ENCODE data around the gene PKDCC.

Gene PKDCC, protein sequence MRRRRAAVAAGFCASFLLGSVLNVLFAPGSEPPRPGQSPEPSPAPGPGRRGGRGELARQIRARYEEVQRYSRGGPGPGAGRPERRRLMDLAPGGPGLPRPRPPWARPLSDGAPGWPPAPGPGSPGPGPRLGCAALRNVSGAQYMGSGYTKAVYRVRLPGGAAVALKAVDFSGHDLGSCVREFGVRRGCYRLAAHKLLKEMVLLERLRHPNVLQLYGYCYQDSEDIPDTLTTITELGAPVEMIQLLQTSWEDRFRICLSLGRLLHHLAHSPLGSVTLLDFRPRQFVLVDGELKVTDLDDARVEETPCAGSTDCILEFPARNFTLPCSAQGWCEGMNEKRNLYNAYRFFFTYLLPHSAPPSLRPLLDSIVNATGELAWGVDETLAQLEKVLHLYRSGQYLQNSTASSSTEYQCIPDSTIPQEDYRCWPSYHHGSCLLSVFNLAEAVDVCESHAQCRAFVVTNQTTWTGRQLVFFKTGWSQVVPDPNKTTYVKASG

DNA sequence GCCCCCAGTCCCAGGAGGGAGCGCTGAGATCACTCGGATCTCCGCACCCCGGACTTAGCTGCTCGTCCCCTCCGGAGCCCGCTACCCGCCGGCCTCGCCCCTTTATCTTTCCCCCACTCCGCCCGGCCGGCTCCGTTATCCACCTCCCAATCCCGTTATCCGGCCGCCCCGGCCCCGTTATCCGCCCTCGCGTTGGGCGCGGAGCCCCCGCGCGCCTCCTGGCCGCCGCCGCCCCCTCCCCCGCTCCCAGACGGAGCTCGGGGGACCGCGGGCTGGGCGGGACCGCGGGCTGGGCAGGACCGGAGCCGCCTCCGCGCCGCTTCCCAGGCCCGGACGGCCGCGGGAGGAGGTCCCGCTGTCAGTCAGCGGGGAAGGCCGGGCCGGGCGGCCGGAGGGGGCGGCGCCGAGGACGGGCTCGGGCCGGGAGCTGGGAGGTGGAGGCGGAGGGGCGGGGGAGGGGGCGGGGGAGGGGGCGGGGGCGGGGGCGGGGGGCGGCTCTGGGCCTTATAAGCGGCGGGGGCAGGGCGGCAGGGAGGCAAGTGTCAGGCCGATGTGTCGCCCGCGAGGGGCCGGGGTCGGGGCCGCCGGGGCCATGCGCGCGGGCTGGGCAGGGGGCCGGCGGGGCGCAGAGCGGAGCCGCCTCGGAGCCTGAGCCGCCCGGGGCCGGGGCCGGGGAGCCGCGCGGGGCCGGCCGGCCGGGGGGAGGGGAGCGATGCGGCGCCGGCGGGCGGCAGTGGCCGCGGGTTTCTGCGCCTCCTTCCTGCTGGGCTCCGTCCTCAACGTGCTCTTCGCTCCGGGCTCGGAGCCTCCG, at the start of gene PKDCC:
PKDCC (plus strand) TSS at position 534 of the 811 bp plus-strand sequence; CDS start at position 713, 179 bp downstream.
- DNase-seq, result peak in 1 of 2 donors; percentile 6

DNA sequence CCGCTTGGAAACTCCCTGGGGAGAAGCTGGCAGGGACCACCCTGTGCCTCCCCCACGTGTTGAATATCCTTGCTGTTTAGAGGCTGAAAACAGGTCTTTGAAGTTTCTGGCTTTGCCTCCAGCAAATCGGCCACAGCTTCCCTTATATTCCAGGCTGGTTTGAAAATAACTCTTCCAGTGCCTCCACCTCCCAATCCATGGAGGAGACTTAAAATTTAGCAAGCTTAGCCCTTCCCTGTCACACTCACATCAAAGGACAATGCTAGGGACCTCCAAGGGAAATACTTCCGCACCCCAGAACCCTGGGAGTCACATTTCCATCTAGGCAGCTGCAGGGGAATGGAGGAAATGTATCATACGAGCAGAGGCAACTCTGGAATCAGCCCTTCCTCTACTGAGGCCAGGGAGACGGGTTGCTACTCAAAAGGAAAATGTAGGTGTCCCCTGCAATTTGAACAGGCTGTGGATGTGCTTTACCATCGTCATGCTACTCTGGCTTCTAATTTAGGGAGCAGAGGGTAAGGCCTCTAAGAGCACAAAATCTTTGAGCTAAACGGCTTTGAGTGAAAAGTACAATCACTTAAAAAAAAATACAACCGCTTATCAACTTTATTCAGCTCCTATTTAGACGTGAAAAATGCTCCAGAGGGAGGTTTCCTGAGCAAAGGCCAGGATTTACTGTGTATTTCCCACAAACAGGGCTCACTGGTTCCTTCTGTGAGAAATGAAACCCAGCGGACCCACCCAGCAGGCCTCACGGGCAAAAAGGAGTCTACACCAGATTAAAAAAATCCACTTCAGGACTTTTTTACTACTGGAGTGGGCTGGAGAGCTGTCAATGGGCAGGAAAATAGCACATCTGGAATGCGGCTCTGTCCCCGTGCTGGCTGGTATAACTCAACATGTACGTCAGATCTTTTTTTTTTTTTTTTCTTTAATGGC, 49.4 kb upstream of the PKDCC start:
- no peak for DNase-seq

DNA sequence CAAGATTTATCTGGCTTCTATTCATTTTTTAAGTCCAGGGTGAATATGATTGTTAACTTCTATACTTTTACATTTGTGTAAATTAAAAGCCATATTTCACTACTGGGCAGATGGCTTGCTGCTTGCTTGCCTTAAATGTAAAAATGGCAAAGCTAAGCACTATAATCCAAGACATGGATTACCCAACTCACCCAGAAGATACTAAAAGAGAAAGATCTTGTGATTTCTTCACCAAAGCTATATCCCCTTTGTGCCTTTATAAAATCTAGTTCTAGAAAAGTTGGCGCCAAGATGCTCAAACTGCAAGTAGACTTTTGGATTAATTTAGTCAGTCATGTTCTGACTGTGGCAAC, 48.7 kb upstream of the PKDCC start:
- no peak for DNase-seq

DNA sequence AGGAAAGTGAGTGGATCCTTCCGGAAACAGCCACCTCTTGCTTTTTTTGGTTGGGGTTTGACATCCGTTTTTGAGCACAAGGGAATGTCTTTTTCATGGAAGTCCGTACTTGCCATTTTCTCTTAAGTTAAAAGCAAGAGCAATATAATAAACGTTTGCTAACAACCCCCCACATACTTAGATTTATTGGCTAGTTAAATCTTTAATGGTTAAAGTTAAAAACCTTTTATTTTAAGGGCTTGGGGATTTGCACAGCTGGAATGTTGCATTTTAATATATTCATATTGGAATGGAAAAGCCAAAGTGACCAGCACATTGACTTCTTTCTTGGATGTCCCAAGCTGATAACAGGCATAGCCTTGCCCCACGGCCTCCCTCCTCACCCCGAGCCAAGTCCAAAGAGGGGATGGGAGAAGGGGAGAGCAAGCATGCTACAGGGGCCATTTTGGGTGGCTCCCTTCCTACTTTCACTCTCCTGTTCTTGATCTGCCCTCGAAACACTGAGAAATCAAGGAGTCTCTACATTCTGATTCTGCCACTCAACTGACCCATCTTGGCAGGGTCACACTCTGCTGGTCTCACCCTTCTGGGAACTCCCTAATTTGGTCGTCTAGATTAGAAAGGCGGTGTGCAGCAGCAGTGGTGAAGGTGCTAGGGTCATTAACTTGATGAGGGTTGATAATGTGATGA, 48.1 kb upstream of the PKDCC start:
- DNase-seq, result no peak

DNA sequence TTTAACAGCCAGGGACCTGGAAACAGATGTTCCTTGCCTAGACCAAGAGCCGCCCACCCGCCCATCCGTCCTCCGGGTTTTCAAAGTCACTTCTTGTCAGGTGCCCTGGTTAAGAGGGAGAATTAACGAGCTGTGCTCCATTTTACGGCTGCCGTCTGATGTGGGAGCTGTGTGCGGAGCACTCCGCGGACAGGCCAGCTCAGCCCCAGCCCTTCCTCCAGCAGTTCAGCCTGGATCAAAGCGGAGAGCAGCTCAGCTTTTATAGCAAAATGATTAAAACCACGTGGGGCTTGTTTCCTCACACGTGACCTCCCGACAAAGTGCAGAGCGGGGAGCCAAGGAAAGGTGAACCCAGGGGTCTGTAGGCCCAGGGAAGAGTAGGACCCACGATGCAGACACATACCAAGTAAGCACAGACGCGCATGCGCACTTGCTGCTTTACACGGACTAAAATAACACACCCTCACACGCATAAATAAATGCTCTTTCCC, 46.1 kb upstream of the PKDCC start:
- DNase-seq, result no peak

DNA sequence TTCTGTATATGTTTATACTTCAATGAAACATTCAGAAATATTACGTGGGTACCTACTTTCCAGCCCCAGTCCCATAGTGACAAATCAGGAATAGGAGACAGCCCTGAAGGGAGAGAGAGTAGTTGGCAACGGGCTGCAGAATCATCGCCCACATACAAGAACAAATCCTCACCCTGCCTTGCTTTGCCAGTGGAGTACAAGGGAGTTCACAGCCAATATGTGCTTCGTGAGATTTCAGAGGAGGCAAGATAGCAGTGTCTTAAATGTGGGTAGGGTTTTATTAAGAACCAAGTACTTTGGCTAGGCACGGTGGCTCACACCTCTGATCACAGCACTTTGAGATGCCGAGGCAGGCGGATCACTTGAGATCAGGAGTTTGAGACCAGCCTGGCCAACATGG, 40.3 kb upstream of the PKDCC start:
- DNase-seq, result no peak

DNA sequence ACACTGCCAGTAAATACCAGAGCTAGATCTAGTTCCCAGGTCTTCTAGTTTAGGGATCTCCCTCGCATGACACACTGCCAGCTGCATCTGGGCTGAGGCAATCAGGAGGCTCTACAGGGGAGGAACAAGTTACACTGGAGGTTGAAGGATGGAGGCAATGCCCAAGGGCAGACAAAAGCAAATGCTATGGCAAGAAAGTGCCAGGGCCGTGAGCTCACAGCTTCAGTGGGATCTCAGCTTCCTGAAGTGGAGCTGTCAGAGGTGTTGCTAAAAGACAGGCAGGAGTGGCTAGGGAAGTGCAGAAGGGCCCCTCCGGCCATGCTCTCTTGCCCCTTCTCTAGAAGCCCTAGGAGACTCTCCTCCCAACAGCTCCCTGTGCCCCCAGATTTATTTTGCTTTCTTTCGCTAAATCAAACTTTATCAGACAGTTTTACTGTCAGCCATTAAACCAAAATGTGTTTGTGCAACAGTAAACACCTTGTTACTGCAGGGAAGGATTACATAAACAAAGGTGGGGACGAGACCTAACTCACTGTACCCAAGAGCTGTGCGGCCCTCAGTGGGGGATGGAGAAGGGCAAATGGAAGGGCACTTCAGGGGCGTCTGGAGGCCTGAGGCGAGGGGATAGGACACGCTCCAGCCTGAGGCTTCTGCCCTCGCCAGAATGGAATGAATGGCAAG, 39.4 kb upstream of the PKDCC start:
- no peak for DNase-seq

DNA sequence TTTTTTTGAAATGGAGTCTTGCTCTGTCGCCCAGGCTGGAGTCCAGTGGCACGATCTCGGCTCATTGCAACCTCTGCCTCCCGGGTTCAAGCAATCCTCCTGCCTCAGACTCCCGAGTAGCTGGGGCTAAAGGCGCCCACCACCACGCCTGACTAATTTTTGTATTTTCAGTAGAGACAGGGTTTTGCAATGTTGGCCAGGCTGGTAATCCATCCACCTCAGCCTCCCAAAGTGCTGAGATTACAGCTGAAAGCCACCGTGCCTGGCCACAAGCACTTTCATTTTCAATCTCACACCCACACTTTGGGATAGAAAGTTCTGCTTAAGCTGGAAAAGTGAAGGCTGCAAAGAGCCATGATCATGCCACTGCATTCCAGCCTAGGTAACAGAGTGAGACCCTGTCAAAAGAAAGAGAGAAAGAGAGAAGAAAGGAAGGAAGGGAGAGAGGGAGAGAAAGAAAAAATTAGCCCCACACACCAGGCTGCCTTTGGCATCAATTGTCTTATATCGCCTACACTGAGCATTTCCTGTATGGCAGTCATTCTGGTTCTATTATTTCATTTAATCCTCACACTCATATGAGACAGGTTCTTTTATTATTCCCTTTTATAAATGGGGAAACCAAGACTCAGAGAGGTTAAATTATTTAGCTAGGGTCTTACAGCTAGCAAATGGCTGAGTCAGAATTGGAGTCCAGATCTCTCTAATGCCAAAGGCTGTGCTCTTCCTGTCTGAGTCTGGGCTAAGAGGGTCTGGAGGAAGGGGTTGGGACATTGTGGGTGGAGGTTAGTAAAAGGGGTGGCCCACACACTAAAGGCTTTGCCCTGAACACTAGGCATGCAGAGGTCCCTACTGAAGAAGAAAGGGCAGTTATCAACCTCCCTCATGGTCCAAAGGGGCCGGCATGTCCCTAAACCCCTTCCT, 37.9 kb upstream of the PKDCC start:
- peak; percentile 3 to 23 for DNase-seq

DNA sequence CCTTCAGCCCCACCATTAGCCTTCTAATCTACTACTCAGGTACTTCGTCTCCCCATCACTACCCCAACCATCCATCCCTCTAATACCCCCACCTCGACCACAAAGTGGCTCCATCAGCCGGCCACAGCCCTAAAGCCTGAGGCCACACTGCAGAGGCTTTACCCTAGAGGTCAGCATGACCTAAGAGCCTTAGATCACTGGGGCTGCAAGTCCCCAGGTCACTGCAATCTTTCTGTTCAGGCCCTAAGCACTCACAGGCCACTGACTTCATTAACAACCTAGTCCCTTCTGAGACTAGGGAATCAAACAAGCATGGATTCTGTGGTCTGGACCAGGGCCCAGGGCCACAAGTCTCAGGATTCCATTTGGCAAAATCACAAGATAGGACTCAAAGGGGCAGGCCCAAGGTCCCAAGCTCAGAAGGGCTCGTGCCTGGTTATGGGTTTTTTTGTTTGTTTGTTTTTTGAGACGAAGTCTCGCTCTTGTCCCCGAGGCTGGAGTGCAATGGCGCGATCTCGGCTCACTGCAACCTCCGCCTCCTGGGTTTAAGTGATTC, 37.0 kb upstream of the PKDCC start:
- no peak for DNase-seq

DNA sequence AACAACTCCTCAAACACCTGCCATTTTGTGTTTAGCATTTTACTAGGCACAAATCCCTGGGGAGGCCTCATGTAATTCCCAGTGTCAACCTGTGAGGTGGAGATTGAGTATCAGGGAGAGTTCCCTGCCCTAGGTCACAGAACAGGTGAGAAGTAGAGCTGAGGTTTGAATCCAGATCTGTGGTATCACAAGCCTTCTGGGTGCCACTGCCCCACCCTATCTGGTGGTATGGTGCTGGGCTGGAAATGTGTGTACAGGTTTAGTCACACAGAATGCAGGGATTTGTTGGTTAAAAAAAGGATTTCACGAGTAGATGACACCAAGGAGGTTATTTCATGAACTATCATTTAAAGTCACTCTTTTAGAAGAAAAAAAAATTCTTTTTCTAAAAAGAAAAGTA, 35.7 kb upstream of the PKDCC start:
- no peak for DNase-seq

DNA sequence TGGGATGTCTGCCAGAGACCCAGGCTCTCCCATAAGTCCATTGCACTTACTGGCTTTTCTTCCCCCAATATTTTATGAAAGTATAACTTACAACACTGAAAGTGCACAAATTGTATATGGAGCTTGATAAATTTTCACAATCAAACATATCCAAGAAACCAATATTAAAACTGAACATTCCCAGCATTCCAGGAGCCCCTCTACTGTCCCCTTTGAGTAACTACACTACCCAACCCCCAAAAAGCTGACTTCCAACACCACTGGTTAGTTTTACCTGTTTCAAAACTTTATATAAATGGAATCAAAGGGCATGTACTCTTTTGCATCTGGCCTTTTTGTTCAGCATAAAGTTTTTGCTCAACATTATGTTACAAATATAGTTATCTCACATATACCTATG, 35.2 kb upstream of the PKDCC start:
- no peak for DNase-seq

DNA sequence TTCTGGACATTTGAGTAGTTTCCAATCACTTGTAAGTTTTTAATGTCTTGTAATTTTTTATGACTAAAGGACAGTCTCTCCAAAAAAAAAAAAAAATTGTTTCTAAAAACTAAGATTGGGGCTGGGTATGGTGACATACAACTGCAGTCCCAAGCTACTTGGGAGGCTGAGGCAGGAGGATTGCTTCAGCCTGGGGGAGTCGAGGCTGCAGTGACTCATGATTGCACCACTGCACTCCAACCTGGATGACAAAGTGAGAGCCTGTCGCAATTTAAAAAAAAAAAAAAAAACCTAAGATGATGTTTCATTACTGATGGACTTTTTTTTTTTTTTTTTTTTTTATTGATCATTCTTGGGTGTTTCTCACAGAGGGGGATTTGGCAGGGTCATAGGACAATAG, 34.4 kb upstream of the PKDCC start:
- DNase-seq, result no peak

DNA sequence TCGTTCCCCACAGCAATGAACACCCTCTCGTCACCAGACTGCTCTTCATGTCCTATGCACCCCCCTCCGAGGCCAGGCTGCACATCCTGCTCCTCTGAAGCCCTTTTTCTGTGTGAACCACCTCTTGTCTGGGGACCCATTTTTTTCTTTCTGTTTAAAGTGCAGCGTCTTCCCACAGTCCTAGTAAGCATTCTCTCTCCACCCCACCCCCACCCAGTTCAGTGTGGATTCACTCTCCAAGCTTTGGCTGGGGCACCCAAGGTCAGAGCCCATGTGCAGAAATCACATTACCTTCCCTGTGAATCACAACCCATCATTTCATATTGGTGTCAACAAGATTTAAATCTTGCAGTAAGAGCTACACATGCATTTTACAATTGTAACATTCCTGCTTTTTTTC, 26.4 kb upstream of the PKDCC start:
- no peak for DNase-seq

DNA sequence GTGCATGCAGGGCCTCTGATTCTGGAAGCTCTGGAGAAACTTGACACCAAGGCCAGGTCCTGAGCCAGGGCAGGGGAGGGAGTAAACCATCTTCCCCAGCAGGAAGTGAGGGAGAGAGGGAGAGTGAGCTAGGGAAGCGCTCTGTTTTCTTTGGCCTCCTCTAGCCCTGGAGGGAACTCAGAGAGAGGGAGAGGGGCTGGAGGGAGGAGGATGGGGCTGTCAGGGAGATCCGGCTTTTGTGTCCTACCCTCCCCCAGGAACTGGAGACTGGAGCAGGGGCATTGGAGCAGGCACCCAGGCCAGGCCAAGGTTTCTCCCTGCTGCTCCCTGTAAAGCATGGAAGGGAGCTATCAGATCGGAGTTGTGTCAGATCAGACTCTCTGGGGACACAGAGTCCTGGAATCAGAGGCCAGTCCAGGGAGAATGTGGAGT, 22.7 kb upstream of the PKDCC start:
- no peak for DNase-seq

DNA sequence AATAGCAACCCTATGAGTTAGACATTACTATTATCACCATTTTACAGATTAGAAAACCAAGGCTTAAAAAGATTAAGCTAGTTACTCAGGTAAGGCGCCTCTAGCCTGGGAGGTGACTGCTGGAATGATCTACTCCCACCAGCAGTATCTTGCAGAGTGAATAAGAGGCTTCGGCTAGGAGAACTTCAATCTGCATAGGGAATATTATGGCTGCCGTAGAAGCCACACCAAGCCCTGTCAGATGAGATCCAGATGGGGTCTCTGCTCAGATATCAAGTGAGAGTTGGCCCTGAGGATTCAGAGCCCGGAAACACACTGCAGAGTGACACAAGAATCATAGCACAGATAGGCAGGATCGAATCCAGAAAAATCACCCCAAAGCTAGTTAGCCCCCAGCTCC, 21.5 kb upstream of the PKDCC start:
- no peak for DNase-seq

DNA sequence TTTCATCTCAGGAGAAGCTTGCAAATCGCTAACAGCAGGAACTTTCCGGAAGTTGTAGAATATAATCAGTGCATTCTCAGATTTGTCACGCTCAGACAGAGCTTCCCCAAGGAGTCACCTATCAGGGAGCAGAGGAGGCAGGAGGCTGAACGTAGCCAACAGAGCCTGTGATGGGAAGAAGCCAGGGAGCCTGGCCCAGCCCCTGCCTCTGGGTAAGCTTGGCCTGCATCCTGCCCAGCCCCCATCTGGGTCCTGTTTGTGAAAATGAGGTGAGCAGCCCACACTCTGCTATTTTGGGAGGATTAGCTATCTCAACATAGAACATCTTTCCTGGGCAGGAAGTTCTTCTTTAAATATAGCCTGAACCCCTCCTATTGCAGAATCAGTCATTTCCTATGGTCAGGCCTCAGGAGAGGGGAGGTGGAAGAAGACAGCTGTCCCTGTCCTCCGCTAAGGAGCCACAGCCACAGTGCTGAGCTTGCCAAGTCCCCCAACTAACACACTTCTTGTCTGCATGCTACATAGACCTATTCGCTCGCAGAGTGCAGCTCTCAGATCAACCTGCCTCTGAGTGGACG, 19.2 kb upstream of the PKDCC start:
- no peak for DNase-seq

DNA sequence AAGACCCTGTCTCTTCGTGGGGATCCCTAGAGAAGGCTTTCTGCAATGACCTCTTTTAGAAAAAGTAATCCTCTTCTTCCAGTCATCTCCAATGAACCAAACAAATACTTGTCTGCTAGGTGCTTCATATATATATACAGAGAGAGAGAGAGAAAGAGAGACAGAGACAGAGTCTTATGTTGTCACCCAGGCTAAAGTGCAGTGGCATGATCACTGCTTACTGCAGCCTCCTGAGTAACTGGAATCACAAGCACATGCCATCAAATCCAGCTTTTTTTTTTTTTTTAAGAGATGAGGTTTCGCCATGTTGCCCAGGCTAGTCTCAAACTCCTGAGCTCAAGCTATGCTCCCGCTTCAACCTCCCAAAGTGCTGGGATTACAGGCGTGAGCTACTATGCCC, 18.6 kb upstream of the PKDCC start:
- DNase-seq, result no peak

DNA sequence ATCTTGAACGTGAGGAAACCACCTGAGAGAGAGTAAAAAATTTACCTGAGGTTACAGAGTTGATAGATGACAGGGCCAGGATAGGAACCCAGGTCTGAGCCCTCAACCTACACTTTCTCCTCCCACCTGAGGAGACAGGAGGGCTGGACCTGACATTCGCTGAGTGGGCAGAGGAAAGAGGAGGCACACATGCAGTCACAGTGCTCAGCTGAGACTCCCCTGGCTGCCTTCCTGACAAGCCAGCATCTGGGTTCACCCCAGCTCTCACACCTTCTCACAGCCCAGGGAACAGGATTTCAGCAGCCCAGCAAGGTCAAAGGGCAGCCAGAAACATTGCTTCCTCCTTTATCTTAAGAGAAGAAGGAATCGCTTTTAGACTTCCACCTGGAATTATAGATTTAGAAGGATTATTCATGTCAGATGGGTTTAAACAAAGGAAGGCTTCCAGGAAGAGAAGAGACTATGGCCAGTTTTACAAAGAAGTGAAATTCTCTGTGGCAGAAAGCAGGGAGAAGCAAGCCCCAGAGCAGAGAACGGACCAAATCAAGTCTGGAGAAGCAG, 18.1 kb upstream of the PKDCC start:
- DNase-seq, result no peak

DNA sequence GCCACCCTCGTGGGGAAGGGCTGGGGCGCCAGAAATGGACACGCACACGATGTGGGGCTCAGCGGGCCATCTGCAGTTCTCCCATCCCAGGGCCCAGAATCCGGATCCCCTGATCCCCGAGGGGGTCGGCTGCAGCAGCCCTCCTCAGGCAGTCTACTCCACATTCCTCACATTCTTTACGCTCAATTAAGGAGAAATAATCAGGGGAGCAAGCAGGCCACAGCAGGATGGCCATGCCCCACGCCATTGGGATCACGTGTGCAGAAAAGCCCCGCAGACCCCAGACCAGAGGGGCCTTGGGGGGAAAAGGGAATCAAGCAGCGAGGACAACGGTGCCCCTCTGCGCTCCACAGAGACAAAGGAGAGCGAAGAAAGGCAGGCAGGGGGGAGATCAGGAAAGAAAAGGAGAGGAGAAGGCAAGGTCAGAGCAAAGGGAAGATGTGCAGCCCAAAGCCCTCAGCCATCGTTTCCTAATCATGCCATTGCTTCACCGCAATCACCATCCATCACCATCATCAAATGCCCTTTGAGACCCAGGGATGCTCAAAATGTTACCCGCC, 17.5 kb upstream of the PKDCC start:
- DNase-seq, result no peak

Measured in stimulated activated CD4-positive, alpha-beta T cell treated with anti-CD3 and anti-CD28 coated beads, Interleukin-2, amount 100 ng/mL, for 48 hours (primary cell).